Epithelial cell of esophagus (primary cell): ENCODE data around the gene FAM149A.
A peak's percentile ranks its signal among the peaks of the same experiment; 100 is the strongest.

ENCODE experiments used
- DNase-seq: peaks from one replicate; pipeline ENCODE4 v3.0.0; 2010; ENCODE audit warnings: low read depth
- H3K4me3 ChIP-seq: 2 replicates; pipeline ENCODE4 v1.5.1; 2011; ENCODE audit warnings: mild to moderate bottlenecking, low read length, control low read depth
- CTCF ChIP-seq: IDR thresholded peaks from 2 replicates; pipeline ENCODE4 v1.5.1; 2011; ENCODE audit warnings: low read depth, mild to moderate bottlenecking, low read length, control low read depth, inconsistent platforms; ENCODE audit not compliant: insufficient read depth; ENCODE audit errors: missing control alignments

The FAM149A gene

GRCh38 chr4:186105647-186106321 is 1.3 kb downstream of the FAM149A start:
- DNase-seq = peak; percentile 58
- H3K4me3 ChIP-seq = no peak overlapping the region
- TF ChIP-seq CTCF = no peak

- no peak for DNase-seq
- no peak for TF ChIP-seq CTCF
- H3K4me3 ChIP-seq = no peak overlapping the region
Measured at GRCh38 chr4:186107947-186108346, 3.4 kb downstream of the FAM149A start.

- TF ChIP-seq CTCF = no peak
- no peak for DNase-seq
- H3K4me3 ChIP-seq = no peak overlapping the region
Measured at GRCh38 chr4:186108391-186108790, 3.9 kb downstream of the FAM149A start.

- no peak overlapping the region for H3K4me3 ChIP-seq
- no peak for DNase-seq
- TF ChIP-seq CTCF = no peak
Measured at GRCh38 chr4:186109245-186109644, 4.7 kb downstream of the FAM149A start.

GRCh38 chr4:186116697-186117096 is 12.2 kb downstream of the FAM149A start:
- H3K4me3 ChIP-seq = no peak overlapping the region
- no peak for TF ChIP-seq CTCF
- DNase-seq = no peak

GRCh38 chr4:186118582-186118981 is 14.1 kb downstream of the FAM149A start:
- H3K4me3 ChIP-seq = no peak overlapping the region
- DNase-seq = no peak
- TF ChIP-seq CTCF = no peak

- TF ChIP-seq CTCF = no peak
- no peak overlapping the region for H3K4me3 ChIP-seq
Measured at GRCh38 chr4:186121057-186121456, 16.6 kb downstream of the FAM149A start.

More at GRCh38 chr4:186121057-186121456, 16.6 kb downstream of the FAM149A start:
- DNase-seq = no peak
